ENCODE results near the gene HOXA13.
A peak's percentile ranks its signal among the peaks of the same experiment; 100 is the strongest.

HOXA13 gene

DNA sequence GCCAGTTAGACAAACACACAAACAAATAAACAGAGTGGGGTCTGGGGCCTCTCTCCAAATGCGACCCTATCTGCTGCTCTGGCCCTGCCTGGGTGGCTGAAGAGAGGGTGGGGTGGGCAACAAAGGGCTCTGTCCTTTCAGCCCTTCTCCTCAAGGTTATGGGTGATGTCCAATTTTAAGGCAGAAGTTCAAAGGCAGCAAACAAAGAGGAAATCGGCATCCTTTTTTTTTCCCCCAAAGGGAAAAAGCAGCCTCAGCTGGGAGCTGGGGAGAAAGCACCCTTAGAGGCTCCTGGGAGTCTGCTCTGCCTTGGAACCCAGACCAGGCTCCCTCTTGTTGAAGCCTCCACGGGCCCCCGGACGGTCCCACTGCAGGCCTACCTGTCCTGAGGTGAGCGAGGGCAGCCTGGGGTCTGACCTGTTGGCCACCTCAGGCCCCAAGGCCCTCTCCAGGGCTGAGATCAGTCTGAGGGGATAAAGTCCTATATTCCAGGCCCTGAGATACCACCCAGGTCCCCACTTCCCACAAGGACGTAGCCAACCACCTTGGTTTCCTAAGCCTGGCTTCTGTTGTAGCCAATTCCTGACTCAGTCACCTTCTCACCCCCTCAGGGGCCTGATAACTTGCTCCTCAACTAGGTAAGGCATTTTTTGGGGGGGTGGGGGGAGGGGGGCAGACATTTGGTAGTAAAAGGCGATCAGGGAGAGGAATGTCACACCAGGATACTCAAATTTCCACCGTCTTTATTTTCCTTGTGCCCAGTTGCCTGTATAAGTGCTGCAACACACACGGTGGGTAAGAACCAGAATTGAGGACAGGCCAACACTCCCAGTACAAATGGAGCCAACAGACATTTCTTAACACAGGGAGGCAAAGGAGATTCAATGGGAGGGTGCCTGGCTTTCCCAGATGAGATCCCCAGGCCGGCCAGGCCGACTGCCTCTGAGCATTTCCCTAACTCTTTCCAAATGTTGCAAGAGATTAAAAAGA lies 19.2 kb downstream of the HOXA13 start:
- DNase-seq: peak; percentile 33

DNA sequence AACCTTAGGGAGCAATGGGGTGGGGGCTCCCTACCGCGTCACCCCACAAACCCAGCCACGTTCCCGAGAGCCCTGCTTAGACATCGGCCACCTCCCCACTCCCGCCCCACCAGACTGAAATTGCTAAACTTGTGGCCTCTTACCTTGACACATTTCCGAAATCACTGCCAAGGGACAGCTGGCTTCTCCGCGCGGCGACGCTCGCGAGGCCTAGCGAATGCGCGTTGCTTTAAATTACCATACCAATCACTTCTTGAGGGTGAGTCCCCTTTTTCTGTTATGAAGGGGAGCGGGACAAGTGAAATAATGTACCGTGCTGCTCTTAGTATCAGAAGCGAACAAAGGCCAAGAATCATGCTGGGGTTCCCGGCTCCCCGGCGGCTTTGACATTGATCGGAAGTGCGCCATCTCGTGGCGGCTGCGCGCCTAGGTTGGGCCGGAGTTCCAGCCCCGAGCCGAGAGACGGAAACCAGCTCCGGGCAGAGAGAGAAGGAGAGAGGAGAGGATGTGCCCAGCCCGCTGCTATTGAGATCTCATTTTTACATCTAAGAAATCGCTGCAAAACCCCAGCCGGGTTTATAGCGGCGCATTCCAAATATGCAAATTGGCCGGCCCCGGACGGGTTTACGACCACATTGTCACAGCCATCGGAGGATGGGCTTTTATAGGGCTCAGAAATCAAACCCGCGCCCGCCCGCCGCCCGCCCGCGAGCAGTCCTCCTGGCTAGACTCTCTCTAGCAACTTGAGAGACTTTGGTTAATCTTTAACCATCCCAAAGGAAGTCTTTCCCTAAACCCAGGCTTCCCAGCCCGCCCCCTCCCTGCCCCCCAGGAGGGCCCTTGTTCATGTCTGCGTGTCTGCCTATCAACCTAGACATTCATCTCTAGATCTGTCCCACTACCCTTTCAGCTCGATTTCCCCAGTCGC lies 20.1 kb downstream of the HOXA13 start:
- peak; percentile 91 for DNase-seq

DNA sequence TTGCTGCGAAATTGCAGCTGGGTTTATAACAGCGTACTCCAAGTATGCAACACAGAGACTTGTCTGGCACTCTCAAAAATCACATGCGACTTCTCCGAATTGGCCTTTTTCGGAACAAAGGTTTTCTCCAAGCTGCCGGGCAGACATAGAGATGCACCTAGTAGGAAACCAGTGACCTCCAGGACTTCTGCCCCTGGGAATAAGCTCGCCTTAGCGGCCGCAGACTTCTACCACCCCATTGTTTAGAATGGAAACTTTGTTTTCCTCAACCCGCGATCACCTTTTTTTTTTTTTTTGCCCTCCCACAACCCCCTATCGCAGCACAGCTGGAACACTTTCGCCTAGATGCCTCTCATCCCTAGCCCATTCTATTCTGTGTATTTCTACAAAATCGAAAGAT lies 20.9 kb downstream of the HOXA13 start:
- DNase-seq: peak; percentile 38

DNA sequence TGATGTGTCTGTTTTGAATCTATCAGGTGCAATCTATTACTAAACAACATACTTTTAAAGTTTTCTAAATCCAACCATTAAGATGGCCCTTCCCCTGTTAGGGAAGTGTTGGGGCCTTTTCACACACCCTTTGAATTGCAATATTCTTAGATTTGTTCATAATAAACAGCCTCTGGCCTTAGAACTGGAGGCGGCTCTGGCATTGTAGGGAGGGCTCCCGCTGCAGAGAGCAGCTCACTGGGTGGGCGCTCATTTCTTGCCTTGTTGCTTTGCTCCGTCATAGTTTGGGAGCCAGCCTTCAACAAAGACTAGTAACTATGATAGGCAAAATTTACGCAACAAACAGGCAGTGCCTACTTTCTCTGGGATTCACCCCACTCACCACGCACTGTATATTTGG lies 21.5 kb downstream of the HOXA13 start:
- peak; percentile 40 for DNase-seq

DNA sequence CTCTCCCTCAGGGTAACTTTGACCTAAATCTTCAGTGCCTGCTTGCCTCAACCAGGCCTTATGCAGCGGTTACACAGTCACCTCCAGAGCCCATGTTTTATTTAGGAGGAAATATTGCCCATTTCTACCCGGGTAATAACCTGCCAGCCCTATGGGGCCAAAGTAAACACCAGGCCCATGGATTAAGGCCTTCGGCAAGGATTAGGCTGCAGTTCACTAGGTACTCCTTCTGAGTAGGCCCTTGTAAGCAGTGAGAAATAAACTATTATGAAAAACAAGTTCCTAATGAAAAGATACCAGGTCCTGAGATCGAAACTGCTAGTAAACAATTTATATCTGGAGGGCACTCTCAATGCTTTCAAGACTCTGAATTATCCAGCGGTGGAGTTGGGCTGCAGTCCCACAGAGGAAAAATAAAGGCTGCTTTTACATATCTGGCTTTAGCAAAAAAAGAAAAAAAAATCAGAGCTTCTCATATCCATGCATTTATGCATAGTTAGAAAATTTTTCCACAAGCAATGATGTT lies 22.0 kb downstream of the HOXA13 start:
- peak; percentile 38 for DNase-seq

DNA sequence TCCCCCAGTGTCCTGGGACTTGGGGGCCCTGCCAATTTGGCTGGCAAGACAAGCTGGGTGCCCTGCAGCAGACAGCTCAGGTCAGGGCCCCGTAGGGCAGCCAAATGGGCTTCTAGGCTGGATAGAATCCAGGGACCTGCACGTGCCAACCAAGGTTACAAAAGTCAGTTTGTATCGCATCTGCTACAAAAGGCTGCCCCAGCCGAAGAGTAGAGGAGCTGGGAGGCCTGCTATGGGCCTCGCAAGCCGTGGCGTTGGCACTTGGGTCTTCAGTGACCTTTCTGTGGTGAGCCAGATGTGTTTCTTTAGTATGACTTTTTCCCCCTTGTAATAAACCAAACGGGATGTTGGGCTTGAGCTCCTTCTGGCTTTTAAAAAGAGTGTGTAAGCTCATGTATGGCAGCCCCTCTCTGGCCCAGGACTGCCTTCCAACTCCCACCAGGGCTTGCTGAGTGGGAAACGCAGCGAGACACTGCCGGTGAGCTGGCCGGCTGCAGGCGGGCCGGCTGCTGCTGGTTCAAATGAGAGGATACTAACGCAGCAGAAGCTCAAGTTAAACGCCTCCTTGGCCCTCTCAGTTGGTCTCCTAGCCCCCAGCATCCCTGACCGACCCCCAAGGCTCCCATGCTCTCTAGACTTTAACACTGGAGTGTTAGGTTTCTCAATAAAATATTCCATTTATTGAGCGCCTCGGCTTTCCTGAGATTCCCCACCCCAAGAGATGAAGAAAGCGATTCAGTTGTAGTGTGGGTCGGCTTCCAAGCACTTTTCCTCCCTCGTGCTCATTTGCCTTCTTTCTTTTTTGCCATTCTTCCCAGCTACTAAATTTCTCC lies 22.7 kb downstream of the HOXA13 start:
- DNase-seq: peak; percentile 51

DNA sequence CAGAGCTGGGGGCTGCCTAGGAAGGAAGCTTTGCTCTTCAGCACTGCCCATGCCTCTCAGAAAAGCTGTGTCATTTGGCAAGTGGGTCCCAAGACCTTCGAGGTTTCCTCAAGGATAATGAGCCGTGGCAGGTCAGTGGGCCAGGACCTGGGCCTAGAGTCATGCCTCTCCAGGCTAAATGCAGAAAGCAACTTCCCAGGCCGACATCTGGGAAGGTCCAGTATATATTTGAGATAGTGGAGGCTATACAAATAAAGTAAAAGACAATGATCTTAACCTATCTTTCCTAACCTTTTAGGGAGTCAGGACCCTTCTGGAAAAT lies 23.4 kb downstream of the HOXA13 start:
- DNase-seq: no peak

DNA sequence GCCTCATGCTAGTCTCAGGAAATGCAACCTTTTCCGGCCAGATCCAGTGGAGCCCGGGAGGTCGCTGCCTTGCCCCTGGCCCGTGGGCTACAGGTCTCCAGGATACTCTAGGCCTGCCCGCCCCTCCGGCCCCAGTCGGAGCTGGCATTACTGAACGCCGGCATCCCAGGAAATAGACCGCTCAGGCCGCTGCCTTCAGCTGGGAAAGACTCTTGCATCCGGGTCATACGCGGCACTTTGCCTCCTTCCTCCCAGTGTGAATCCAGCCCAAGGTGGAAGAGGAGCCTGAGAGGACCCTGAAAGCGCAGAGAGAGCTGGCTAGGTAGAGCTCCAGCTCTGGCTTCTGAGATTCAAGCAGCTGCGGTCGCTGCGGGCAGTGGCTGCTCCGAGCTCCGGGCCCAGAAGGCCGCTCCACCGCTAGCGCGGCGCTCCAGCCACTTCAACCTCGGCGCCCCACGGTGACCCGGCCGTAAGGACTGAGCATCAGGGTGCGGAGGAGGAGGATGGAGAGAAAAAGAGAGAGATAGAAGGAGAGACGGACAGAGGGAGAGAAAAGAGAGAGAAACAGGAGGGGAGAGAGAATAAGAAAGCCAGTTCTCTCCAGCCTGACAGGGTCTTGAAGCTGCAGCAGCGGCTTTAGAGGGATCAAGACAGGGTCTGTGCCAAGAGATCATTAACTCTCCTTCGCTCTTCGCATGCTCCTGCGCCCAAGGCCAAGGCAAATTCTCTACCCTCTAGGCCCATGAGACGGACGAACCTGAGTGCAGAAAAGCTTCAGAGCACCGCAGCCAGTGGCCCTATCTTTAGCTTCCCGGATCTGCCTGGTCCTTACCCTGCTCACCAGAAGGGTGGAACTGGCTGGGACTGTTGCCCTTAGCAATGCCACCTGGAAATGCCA lies 24.0 kb downstream of the HOXA13 start:
- DNase-seq: peak; percentile 49

DNA sequence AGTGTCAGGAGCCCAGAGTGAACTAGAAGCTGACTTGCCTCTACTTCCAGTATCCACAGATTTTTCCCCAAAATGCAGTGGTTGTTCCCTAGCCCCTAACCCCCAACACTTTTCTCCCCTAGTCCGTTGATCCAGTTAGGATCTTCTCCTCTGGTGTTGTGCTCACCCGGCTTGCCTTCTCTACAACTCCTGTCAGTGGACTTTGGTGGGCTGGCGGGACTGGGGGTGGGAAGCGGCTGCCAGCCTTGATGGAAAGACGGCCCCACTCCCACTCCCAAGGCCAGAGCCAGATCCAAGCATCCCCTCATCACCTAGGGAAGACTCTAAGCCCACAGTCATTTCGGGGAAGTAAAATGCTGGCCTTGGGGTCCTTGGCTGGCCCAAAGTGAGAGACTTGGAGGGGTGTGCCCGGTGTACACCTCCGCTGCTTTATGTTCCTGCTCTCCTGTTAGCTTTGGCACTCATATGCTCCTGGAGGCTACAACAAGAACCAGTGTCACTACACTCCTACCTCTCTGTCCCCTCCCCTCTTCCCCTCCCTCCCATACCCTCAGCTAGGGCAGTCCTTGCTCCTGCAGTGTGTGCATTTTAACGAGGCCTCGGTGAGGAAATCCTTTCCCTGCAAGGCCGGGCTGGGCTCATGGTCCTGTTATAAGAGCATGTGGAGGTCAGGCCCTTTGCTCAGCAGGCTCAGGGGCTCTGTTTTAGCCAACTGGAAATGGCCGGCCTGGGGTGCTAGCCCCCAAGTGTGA lies 24.8 kb downstream of the HOXA13 start:
- DNase-seq: peak; percentile 60

DNA sequence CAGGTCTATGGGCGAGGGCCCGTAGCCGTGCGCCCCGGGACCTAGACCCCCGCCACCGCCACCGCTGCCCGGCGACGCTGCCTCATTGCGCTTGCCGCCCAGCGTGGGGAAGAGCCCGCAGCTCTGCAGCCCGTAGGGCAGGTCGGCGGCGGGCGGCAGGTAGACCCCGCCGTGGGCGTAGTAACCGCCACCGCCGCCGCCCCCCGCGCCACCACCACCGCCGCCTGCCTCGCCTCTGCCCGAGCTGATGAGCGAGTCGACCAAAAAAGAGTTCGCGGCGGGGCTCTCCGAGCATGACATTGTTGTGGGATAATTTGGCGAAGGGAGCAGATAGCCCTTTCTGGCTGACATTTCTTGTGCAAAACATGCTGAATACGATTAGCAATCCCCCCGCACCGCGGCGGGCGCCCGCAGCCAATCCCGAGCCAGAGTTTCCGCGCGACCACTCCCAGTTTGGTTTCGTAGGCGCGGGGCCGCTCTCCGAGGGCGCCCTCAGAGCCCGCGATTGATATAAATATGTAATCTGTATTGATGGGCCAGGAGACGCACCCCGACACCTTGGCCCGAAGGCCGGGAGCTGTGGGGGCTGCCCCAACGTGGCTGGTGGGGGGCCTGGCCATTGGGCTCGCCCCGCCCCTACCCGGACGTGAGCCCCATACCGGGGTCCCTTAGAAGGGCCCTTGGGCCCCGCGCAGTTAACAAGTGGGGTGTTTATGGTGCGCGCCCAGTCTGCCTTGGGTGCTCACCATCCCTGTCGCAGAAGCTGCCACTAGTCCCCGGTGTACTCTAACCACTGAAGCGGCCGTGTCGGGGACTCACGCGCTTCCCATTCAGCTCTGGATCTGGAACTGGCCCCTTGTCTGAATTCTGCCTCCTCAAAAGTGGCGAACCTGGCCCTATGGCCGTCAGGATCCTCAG lies 25.7 kb downstream of the HOXA13 start, which contains the start of gene HOXA10:
TSS of gene HOXA10 (minus strand) at position 365 of the 918 bp plus-strand sequence. CDS start at position 351, 14 bp downstream.
- peak; percentile 89 for DNase-seq

DNA sequence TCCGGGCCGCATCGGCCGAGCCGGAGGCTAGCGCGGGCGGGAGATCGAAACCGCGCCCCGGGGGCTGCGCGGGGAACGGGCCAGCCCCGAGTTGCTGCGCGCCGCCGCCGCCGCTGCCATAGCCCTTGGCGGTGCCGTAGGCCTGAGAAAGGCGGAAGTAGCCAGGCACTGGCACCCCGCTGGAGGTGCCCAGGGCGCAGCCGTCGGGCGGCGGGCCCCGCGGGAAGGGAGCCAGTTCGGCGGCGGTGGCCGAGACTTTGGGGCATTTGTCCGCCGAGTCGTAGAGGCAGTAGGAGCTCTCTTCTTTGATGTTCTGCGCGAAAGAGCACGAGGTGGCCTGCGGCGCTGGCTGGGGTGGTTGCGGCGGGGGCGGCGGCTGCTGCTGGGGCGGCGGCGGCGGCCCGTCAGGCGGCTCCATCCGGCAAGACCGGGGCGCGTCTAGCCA lies 26.4 kb downstream of the HOXA13 start:
- peak; percentile 53 for DNase-seq

DNA sequence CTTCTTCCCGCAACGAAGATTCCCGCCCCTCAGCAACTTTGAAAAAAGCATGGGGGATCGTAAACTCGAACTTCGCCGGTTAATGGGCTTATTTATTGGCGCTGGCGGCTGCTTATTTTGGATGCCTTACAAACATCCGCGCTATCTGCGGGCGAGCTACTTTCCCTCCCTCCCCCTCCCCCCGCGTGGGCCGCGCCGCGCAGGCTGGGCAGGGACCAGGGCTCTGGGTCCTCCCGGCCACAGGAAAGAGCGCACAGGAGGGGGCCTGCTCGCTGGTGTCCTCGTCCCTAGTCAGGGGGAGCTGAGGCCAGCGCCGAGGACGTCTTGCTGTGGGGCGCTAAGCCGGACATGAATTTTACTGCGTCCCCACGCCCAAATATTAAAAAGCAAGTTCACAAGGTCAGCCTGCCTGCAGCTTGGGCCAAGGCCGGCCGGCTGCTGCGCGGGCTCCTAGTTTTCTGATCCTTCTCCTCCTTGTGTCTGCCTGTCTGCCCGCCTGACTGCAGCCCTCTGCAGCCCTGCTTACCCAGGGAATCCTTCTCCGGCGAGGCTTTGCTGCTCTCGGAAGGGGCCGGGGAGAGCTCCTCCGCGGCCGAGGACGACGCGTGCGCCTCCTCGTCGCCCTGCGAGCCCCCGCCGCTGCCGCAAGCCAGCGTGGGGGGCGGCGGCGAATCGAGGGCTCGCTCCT lies 26.9 kb downstream of the HOXA13 start:
- peak; percentile 87 for DNase-seq

DNA sequence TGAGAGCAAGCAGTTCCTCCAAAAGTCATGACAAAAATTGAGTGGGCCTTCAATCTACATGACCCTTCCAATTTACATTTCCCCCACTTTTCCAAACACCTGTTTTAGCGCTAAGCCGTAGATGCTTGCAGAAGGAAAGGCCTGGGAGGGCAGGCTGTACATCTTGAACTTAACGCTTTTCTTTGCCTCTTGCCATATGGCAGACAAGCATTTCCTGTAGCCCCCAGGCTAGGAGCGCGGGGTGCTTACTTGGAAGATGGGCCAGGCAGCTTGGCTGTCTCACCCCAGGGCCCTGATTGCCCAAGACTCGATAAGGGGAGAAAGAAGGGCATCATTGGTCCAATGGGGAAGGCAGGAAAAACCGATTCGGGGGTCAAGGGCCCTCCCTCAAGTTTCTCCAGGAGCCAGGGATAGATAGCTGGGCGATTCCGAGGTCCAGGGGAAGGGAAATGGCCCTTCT lies 27.5 kb downstream of the HOXA13 start:
- DNase-seq: peak; percentile 53

DNA sequence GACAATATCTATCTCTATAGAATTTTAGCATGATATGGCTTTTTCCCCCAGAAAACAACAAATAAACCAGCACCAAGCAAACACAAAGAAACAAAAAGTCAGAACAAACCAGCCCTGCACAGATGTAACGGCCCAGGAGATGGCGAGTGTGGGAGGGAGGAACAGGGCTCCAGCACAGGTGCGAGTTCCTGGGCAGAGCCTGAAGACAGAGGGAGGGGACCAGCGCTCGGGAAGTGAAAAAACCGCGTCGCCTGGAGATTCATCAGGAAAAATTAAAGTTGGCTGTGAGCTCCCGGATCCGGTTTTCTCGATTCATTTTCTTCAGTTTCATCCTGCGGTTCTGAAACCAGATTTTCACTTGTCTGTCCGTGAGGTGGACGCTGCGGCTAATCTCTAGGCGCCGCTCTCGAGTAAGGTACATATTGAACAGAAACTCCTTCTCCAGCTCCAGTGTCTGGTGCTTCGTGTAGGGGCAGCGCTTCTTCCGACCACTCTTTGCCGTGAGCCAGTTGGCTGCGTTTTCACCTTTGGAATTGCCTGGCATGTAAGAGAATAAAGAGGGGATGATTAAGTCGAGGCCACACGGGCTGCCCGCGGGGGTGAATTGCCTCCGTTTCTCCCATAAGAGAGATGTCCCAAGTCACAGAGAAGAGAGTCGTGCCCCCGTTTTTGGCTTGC lies 28.1 kb downstream of the HOXA13 start:
- DNase-seq: peak; percentile 60

DNA sequence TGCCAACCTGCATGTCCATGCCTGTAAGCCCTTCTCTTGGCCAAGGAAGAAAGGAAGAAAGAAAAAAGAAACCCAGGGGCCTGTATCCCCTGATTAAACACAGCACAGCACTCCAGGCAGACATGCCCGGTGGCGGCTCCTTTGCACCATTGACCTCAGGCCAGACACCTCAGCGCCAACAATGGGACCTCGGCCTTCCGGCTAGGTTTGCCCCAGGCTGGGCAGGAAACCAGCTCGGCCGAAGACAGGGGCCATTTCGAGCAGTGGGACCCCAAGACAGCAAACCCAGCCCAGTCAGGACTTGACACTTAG lies 28.6 kb downstream of the HOXA13 start:
- peak; percentile 59 for DNase-seq

DNA sequence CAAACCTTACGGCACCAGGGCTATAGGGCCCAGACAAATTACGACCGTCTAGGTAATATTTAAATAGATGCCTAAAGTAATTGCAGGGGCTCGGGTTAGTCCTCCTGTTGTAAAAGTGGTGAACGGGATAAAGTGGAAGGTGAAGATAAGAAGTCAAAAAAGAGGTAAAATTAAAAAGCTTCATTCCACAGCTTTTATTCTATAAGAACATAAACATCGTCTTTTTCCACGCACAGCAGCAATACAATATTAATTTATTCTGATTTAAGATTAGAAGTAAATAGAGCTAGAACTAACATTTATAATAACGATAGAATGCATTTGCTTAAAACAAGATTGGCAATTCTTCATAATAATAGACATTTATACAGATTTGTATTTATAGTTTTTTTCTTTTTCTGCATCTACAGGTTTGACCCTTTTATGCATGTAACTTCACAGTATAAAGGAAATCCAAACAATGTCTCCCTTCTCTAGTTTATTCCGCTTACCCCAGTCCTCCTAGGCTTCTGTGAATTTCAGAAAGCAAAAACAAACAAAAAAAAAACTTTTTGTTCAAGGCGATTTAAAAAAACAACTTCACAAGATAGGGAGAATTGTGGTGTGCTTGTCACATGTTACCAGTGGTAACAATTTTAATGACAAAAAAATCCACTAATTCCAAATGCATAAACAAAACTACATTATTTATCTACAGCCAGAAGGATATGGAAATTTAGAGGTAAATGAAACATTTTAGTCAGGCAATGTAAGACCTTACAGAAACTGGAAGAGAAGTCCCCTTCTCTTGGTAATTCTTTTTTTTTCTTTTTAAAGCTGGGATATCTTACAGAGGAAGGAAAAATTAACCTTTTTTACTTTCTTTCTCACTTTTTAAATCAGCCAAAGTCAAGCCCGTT lies 29.2 kb downstream of the HOXA13 start:
- no peak for DNase-seq

All from femur (tissue), 1 donor.